Measurements from ENCODE around the gene CWC27. TPM values are rescaled to one million over a fixed set of nuclear protein-coding genes. Genes with fewer than 3 reads are reported as not detected.

Gene CWC27
- total RNA-seq, 1 donor from 2014 or later = 29.3 TPM

- H3K27me3 Mint-ChIP-seq (ENCODE audit: unreplicated experiment) = no peaks in the 10 kb centered on the region
- TF ChIP-seq CTCF (IDR thresholded peaks at IDR 0.05; ENCODE audit: unreplicated experiment) = no peak
- H3K27ac Mint-ChIP-seq (ENCODE audit: unreplicated experiment) = no peak overlapping the region
- H3K9me3 Mint-ChIP-seq (ENCODE audit: unreplicated experiment) = no peaks in the 10 kb centered on the region
- peaks cover 8% of the 10 kb centered on the region for H3K36me3 Mint-ChIP-seq (ENCODE audit: low read depth, unreplicated experiment)
- H3K4me3 Mint-ChIP-seq (ENCODE audit: unreplicated experiment) = no peak overlapping the region
- DNase-seq (ENCODE audit: low spot score) = no peak
- no peaks in the 10 kb centered on the region for H3K4me1 Mint-ChIP-seq (ENCODE audit: unreplicated experiment)
These were observed 219.0 kb downstream of the CWC27 start for GRCh38 chr5:64987768-64988167.

DNA sequence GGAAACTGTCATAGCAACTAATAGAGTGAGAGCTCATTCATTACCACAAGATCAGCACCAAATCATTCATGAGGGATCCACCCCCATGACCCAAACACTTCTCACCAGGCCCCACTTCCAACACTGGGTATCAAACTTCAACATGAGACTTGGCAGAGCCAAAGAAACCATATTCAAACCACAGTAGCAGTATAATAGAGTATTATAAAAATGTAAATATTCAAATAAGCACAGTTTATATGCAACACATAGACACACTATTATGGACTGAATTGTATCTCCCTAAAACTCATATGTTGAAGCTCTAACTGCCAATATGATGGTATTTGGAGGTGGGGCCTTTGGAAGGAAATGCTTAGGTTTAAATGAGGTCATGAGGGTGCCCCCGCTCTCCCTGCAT is 240.5 kb downstream of the CWC27 start:
- no peak overlapping the region for H3K4me3 Mint-ChIP-seq (ENCODE audit: unreplicated experiment)
- peaks cover 3% of the 10 kb centered on the region for H3K36me3 Mint-ChIP-seq (ENCODE audit: low read depth, unreplicated experiment)
- DNase-seq (ENCODE audit: low spot score) = no peak
- no peak overlapping the region for H3K27ac Mint-ChIP-seq (ENCODE audit: unreplicated experiment)
- H3K27me3 Mint-ChIP-seq (ENCODE audit: unreplicated experiment) = no peaks in the 10 kb centered on the region
- TF ChIP-seq CTCF (IDR thresholded peaks at IDR 0.05; ENCODE audit: unreplicated experiment) = no peak
- peaks cover 9% of the 10 kb centered on the region for H3K4me1 Mint-ChIP-seq (ENCODE audit: unreplicated experiment)
- H3K9me3 Mint-ChIP-seq (ENCODE audit: unreplicated experiment) = no peaks in the 10 kb centered on the region

DNA sequence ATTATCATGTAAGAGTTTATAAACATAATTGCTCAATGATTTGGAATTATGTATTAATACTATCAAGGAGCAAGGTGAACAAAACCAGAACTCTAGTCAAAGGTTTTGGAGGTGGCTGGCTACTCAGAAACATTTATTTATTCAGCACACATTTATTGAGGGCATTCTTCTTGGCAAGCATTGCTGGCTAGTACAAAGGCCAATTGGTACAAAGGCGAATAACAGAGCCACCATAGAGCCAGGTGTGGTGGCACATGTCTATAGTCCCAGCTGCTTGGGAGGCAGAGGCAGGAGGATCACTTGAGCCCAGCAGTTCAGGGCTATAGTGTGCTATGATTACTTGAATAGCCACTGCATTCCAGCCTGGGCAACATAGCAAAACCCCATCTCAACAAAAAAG is 242.1 kb downstream of the CWC27 start:
- Mint-ChIP-seq H3K27me3 (ENCODE audit: unreplicated experiment) (no peaks in the 10 kb centered on the region), H3K9me3 (ENCODE audit: unreplicated experiment) (no peaks in the 10 kb centered on the region), H3K36me3 (ENCODE audit: low read depth, unreplicated experiment) (peaks cover 3% of the 10 kb centered on the region), H3K4me1 (ENCODE audit: unreplicated experiment) (peaks cover 9% of the 10 kb centered on the region), H3K27ac (ENCODE audit: unreplicated experiment) (no peak overlapping the region), H3K4me3 (ENCODE audit: unreplicated experiment) (no peak overlapping the region)
- no peak for DNase-seq (ENCODE audit: low spot score)
- TF ChIP-seq CTCF (IDR thresholded peaks at IDR 0.05; ENCODE audit: unreplicated experiment) = no peak

GRCh38 chr5:65012301-65012892 is 243.7 kb downstream of the CWC27 start:
- peaks cover 3% of the 10 kb centered on the region for H3K36me3 Mint-ChIP-seq (ENCODE audit: low read depth, unreplicated experiment)
- no peak for DNase-seq (ENCODE audit: low spot score)
- no peak for TF ChIP-seq CTCF (IDR thresholded peaks at IDR 0.05; ENCODE audit: unreplicated experiment)
- H3K4me1 Mint-ChIP-seq (ENCODE audit: unreplicated experiment) = peaks cover 11% of the 10 kb centered on the region
- no peaks in the 10 kb centered on the region for H3K9me3 Mint-ChIP-seq (ENCODE audit: unreplicated experiment)
- H3K4me3 Mint-ChIP-seq (ENCODE audit: unreplicated experiment) = no peak overlapping the region
- H3K27ac Mint-ChIP-seq (ENCODE audit: unreplicated experiment) = no peak overlapping the region
- H3K27me3 Mint-ChIP-seq (ENCODE audit: unreplicated experiment) = no peaks in the 10 kb centered on the region

GRCh38 chr5:65013166-65013565 is 244.4 kb downstream of the CWC27 start:
- no peak overlapping the region for H3K27ac Mint-ChIP-seq (ENCODE audit: unreplicated experiment)

More at GRCh38 chr5:65013166-65013565, 244.4 kb downstream of the CWC27 start:
- H3K4me3 Mint-ChIP-seq (ENCODE audit: unreplicated experiment) = no peak overlapping the region
- no peak for DNase-seq (ENCODE audit: low spot score)
- H3K27me3 Mint-ChIP-seq (ENCODE audit: unreplicated experiment) = no peaks in the 10 kb centered on the region
- H3K4me1 Mint-ChIP-seq (ENCODE audit: unreplicated experiment) = peaks cover 18% of the 10 kb centered on the region
- no peaks in the 10 kb centered on the region for H3K9me3 Mint-ChIP-seq (ENCODE audit: unreplicated experiment)
- peaks cover 2% of the 10 kb centered on the region for H3K36me3 Mint-ChIP-seq (ENCODE audit: low read depth, unreplicated experiment)
- no peak for TF ChIP-seq CTCF (IDR thresholded peaks at IDR 0.05; ENCODE audit: unreplicated experiment)
